LNCAP (cell line): ENCODE data around the gene SLC26A3.

ENCODE experiments used
- CTCF ChIP-seq: fragments of 450-650 bp; IDR thresholded peaks from 2 replicates; pipeline ENCODE4 v1.5.1; 2017; ENCODE audit warnings: mild to moderate bottlenecking

SLC26A3 gene

DNA sequence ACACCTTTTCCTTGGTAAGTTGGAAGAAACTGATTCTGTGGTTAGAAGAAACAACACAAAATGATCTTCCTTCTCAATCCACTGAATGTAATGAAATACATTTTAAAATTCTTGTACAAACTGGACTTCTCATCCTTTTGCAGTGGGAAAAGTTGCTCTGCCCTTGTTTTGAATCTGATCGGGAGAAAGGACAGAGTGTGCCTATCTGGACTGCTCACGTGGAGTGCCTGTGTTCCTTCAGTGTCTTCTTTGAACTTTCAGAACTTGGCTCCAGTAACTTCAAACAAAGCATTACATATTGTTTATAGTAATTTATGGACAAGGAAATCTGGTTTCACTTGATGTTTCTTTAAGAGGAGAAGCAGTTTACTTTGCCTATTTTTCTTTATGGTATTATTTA is 17.1 kb downstream of the SLC26A3 start:
- TF ChIP-seq CTCF: no peak

DNA sequence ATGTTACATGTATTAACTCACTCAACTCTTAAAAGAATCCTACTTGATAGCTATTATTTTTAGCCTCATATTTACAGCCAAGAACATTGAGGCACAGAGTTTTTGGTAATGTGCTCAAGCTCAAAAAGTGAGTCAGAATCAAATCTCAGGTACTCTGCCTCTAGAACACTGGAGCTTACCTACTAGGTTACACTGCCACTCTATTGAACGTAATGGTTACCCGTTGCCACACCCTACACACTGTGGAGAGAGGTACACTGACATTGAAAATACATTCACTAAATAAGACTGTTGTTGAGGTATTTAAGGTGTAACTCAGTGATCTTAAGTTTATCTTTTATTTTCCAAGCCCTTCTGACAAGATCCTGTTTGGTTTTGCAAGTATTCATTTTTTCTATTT is 17.9 kb downstream of the SLC26A3 start:
- no peak for TF ChIP-seq CTCF

GRCh38 chr7:107783648-107784047 is 19.4 kb downstream of the SLC26A3 start:
- no peak for TF ChIP-seq CTCF

GRCh38 chr7:107782374-107782773 is 20.6 kb downstream of the SLC26A3 start:
- no peak for TF ChIP-seq CTCF

DNA sequence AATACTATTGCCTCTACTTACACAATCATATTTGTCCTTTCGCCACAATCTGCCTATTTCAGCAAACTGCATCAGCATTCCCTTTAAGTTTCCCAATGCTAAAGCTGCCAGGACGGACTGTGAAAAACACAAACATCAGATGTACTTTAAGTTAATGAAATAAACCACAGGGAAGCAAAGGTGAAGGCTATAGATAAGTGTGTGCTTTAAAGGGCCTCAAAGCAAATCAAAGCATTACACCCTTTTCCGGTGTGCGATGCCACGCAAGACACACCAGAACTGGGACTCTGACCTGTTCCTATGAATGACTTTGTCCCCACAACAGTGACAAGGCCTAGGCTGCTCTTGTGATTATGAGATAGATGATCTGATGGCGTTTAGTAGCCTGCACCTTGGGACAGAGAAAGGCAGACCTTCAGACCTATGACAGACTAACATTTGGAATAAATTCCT is 23.4 kb downstream of the SLC26A3 start:
- no peak for TF ChIP-seq CTCF

DNA sequence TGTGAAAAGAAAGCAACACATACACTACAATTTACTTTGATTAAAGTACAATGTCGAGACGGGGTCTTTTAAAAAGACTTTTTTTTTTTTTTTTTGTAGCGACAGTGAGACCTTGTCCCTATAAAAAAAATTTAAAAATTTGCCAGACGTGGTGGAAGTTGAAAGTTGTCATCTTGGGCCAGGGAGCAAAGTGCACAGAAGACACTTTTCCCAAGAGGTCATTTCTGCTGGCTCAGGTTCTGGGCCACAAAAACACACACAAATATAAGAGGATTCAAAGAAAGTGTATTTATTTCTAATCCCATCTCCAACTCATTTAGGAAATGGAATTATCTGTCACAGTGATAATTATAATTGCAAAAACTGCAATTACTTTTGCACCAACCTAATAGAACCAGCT is 24.7 kb downstream of the SLC26A3 start:
- no peak for TF ChIP-seq CTCF

DNA sequence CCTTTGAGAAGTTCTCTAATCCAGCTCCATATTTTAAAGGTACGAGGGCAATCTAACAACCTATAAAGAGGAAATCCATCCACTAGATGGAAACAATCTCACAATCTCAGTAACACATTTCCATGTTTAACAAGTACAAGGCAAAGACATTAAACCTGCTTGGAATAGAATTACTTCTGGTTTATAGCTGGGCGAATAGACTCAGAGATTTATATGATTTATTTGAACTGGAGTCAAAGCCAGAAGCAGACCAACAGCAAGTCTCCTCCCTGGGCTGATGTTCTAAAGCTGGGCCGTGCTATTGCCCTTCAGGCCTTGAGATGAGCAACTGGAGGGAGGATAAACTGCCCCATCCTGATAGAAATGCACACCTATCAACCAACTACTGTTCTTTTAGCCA is 25.3 kb downstream of the SLC26A3 start:
- no peak for TF ChIP-seq CTCF

- no peak for TF ChIP-seq CTCF
Measured at GRCh38 chr7:107773027-107773426, 30.0 kb downstream of the SLC26A3 start.
